GM18519 (cell line): ENCODE measurements around the gene HDGFL2.

Experiments used
- ATAC-seq: cut with Tn5 transposase; IDR thresholded peaks from one replicate; pipeline ENCODE4 v1.9.1; 2021; ENCODE audit warnings: mild to moderate bottlenecking, moderate library complexity; ENCODE audit not compliant: unreplicated experiment, low FRiP score

Gene HDGFL2

GRCh38 chr19:4548238-4548584 lies 76.1 kb downstream of the HDGFL2 start:
- ATAC-seq, result no peak

- no peak for ATAC-seq
These were observed 77.9 kb downstream of the HDGFL2 start for GRCh38 chr19:4550018-4550417.

DNA sequence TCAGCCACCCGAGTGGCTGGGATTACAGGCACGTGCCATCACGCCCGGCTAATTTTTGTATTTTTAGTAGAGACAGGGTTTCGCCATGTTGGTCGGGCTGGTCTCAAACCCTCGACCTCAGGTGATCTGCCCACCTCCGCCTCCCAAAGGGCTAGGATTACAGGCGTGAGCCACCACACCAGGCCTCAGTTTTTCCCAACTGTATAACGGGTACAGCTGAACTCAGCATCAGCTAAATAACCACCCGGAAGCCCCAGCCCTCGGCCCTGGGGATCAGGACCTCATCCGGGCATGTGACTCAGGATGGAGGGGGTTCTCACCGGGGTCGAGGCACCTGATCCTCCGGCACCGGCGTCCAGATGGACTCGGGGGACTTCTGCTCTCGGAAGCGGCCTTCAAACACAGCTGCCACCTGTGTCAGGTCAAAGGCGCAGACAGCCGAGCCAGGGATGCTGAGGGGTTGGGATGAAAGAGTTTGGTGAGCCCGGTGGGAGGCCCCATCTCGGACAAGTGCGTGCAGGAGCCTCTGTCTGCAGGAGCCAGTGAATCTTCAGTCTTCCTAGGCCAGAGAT lies 78.5 kb downstream of the HDGFL2 start:
- ATAC-seq, result no peak
